Endothelial cell of umbilical vein (primary cell): ENCODE data around the gene PTPN23. TPM values are rescaled to one million over a fixed set of nuclear protein-coding genes. Genes with fewer than 3 reads are reported as not detected.
A peak's percentile ranks its signal among the peaks of the same experiment; 100 is the strongest.
"Not testable (repeated sequence)": the region's sequence is repeated elsewhere in the genome, so short reads cannot be mapped to it uniquely, and the experiment has no call there.

Source experiments
- BruUV-seq: library from RNA; stranded (reverse); fragments of 400-500 nt; replicated peaks from 2 replicates; lab custom pipeline; 2021; lab: Mats Ljungman, UMichigan
- CTCF ChIA-PET: fragments of 300-600, 350-600 bp; sonication (Branson Sonifier 250); formaldehyde crosslinking; loops from one replicate; lab custom pipeline; 2021; ENCODE audit warnings: antibody characterized with exemption, inconsistent platforms; lab: Charles Lee
- POLR2A ChIA-PET: fragments of 300-600, 350-600 bp; sonication (Branson Sonifier 250); formaldehyde crosslinking; loops from one replicate; lab custom pipeline; 2021; ENCODE audit warnings: antibody characterized with exemption, inconsistent platforms; lab: Charles Lee
- DNase-seq: peaks from one replicate; pipeline ENCODE4 v3.0.0-alpha.2; 2011; ENCODE audit warnings: low read depth, low spot score
- FAIRE-seq: peaks from 2 replicates; lab custom pipeline; 2011; peaks lifted over from hg19 to GRCh38; lab: Jason Lieb, UNC
- H2AFZ ChIP-seq: 2 replicates; pipeline ENCODE4 v1.6.0; 2012; ENCODE audit warnings: low read depth, low read length, control low read depth, inconsistent platforms
- H3K27ac ChIP-seq: 2 replicates; pipeline ENCODE4 v1.5.1; 2011; ENCODE audit warnings: low read depth, mild to moderate bottlenecking, control low read depth, low read length, moderate library complexity; ENCODE audit not compliant: insufficient read depth
- H3K27me3 ChIP-seq, 2 experiments: 2 replicates each; pipeline versions ENCODE4 v1.6.0 to v1.6.1; 2011; ENCODE audit warnings: low read length in 2 of 2, mixed read lengths in 1 of 2; ENCODE audit not compliant: control insufficient read depth in 2 of 2, insufficient read depth in 2 of 2
- H3K36me3 ChIP-seq, 2 experiments: 2 replicates in 1 of 2; 3 replicates in 1 of 2; pipeline ENCODE4 v1.5.1; 2011; ENCODE audit warnings: low read length in 2 of 2, mild to moderate bottlenecking in 1 of 2, moderate library complexity in 1 of 2; ENCODE audit not compliant: control insufficient read depth in 2 of 2, insufficient read depth in 2 of 2; ENCODE audit errors: extremely low read depth in 1 of 2
- H3K4me1 ChIP-seq: 3 replicates; pipeline ENCODE4 v1.5.1; 2011; ENCODE audit warnings: mild to moderate bottlenecking, low read length; ENCODE audit not compliant: control insufficient read depth, insufficient read depth; ENCODE audit errors: extremely low read depth
- H3K4me2 ChIP-seq: 2 replicates; pipeline ENCODE4 v1.6.1; 2011; ENCODE audit warnings: low read length, control low read depth, mixed read lengths; ENCODE audit not compliant: insufficient read depth
- H3K4me3 ChIP-seq, 3 experiments: fragments of 200-600 bp in 1 of 3; sonication (generic), shearing (Covaris generic) in 1 of 3; replicated peaks in 1 of 3; 2 replicates each; pipeline ENCODE4 v1.5.1; 2011 to 2016; ENCODE audit warnings: control low read depth in 3 of 3, low read length in 3 of 3, mild to moderate bottlenecking in 2 of 3, inconsistent platforms in 1 of 3, low read depth in 1 of 3, moderate library complexity in 1 of 3; ENCODE audit not compliant: insufficient read depth in 1 of 3
- H3K79me2 ChIP-seq: 2 replicates; pipeline ENCODE4 v1.6.0; 2012; ENCODE audit warnings: low read length, inconsistent platforms; ENCODE audit not compliant: control insufficient read depth, insufficient read depth
- H3K9ac ChIP-seq: replicated peaks from 2 replicates; pipeline ENCODE3; 2011; ENCODE audit warnings: low read length, control low read depth; ENCODE audit not compliant: insufficient read depth; ENCODE audit errors: extremely low read depth
- H3K9me1 ChIP-seq: replicated peaks from 3 replicates; pipeline ENCODE4 v1.6.0; 2011; ENCODE audit warnings: mild to moderate bottlenecking, low read length; ENCODE audit not compliant: control insufficient read depth, insufficient read depth; ENCODE audit errors: extremely low read depth
- H3K9me3 ChIP-seq: replicated peaks from 2 replicates; pipeline ENCODE4 v1.5.1; 2012; ENCODE audit warnings: low read length, inconsistent platforms; ENCODE audit not compliant: control insufficient read depth, insufficient read depth
- H4K20me1 ChIP-seq: replicated peaks from 2 replicates; pipeline ENCODE3; 2011; ENCODE audit warnings: mild to moderate bottlenecking, low read length; ENCODE audit not compliant: control insufficient read depth, insufficient read depth; ENCODE audit errors: extremely low read depth
- EZH2 ChIP-seq: IDR thresholded peaks from 2 replicates; pipeline ENCODE4 v1.6.1; 2012; ENCODE audit warnings: borderline replicate concordance, low read depth, mild to moderate bottlenecking, moderate library complexity, low read length, inconsistent platforms; ENCODE audit not compliant: severe bottlenecking
- FOS ChIP-seq: IDR thresholded peaks from 2 replicates; pipeline ENCODE4 v1.6.1; 2011; ENCODE audit warnings: mild to moderate bottlenecking, low read length, moderate library complexity, borderline replicate concordance; ENCODE audit not compliant: insufficient read depth
- GATA2 ChIP-seq: IDR thresholded peaks from 2 replicates; pipeline ENCODE4 v1.7.0; 2011; ENCODE audit warnings: low read depth, mild to moderate bottlenecking, moderate library complexity, mixed read lengths, low read length; ENCODE audit not compliant: insufficient read length, insufficient read depth
- JUN ChIP-seq: IDR thresholded peaks from 2 replicates; pipeline ENCODE4 v1.6.1; 2011; ENCODE audit warnings: borderline replicate concordance, low read depth; ENCODE audit not compliant: insufficient read length, insufficient read depth
- MYC ChIP-seq: IDR thresholded peaks from one replicate; pipeline ENCODE4 v1.6.1; 2011; ENCODE audit warnings: mild to moderate bottlenecking, low read depth, low read length
- POLR2A ChIP-seq: IDR thresholded peaks from 2 replicates; pipeline ENCODE4 v1.6.1; 2012; ENCODE audit warnings: low read depth, mild to moderate bottlenecking, control low read depth, low read length
- POLR2AphosphoS5 ChIP-seq: IDR thresholded peaks from 2 replicates; pipeline ENCODE4 v1.6.1; 2012; ENCODE audit warnings: low read depth, mild to moderate bottlenecking, control low read depth, low read length, moderate library complexity; ENCODE audit not compliant: insufficient read depth
- dilution Hi-C: fragments of 300-500 bp; cut with MboI; formaldehyde crosslinking; loops from one replicate; pipeline ENCODE4 v1.15.0; 2019; ENCODE audit warnings: low sequenced_read_pairs; ENCODE audit not compliant: extremely low pct_ligation_motif_present
- intact Hi-C: fragments of 100-400 bp; cut with micrococcal nuclease; formaldehyde crosslinking; loops from one replicate; pipeline ENCODE4 v1.10.0; 2022
- polyA plus RNA-seq, 4 experiments: library from polyadenylated mRNA; depleted of rRNA in 3 of 4; stranded (reverse) in 3 of 4; unstranded in 1 of 4; fragments of >200 nt; gene quantifications; 2 replicates each; pipeline versions ENCODE4 v1.2.1 to v1.2.3, GENCODE V29; 2011 to 2012; ENCODE audit warnings: missing spikeins in 1 of 4
- total RNA-seq: library from RNA; stranded (reverse); gene quantifications from 2 replicates; pipeline ENCODE4 v1.2.3, GENCODE V29; 2021
- TF ChIP-seq, protein P1 (sequence below): IDR thresholded peaks from 2 replicates; pipeline ENCODE4 v1.6.1; 2011; ENCODE audit not compliant: insufficient read depth, insufficient read length

Gene PTPN23
- total and polyA plus RNA-seq, 2 donors (not counting 3 experiments of a cell fraction or from before 2014, with no cell fraction given): 8.5 to 63.5 TPM

DNA sequence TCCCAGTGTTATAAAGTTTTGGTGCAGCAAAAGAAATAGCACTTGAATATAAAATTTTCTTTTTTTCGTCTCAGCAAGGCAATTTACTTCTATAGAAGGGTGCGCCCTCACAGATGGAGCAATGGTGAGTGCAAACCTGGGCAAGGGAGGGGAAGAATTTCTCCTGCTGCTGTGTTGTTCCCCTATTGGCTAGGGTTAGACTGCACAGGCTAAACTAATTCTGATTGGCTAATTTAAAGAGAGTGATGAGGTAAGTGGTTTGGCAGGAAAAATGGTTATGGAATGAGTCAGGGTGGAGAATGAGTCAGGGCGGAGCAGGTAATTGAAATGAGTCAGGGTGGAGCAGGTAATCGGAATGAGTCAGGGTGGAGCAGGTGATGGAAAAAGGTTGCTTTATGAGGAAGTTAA, 20.7 kb upstream of the PTPN23 start:
- CTCF ChIA-PET, H3K36me3 ChIP-seq, H3K9me3 ChIP-seq, POLR2A ChIA-PET, DNase-seq, H3K4me3 ChIP-seq, H3K27ac ChIP-seq, BruUV-seq, H3K4me2 ChIP-seq, dilution Hi-C loops, H3K79me2 ChIP-seq, intact Hi-C loops, H3K9ac ChIP-seq, H3K27me3 ChIP-seq, H4K20me1 ChIP-seq, FAIRE-seq, H3K9me1 ChIP-seq, H2AFZ ChIP-seq: not testable (repeated sequence)
- peak; percentile 13 for TF ChIP-seq FOS
- peaks cover 13% of the 10 kb centered on the region for H3K4me1 ChIP-seq

GRCh38 chr3:47362701-47363100, 18.1 kb upstream of the PTPN23 start:
- Histone ChIP-seq H3K4me1 (peaks cover 17% of the 10 kb centered on the region), H3K4me2 (no peak overlapping the region), H3K36me3 (no peaks in the 10 kb centered on the region), H4K20me1 (no peaks in the 10 kb centered on the region), H3K9me1 (no peaks in the 10 kb centered on the region), H3K9me3 (no peaks in the 10 kb centered on the region), H3K79me2 (no peaks in the 10 kb centered on the region), H2AFZ (peak overlapping the region; percentile 14), H3K9ac (no peak overlapping the region), H3K27me3 (no peaks in the 10 kb centered on the region), H3K27ac (peak overlapping the region; percentile 66), H3K4me3 (no peak overlapping the region)
- DNase-seq (peak; percentile 46), FAIRE-seq (peak; percentile 77)
- dilution Hi-C loops (no loop called here), intact Hi-C loops (no loop called here)
- ChIA-PET POLR2A (interaction anchor here (1.4 kb wide), 1 partner anchor 18 kb away, joined by 5 read pairs; the partner anchor contains the start of gene PTPN23), CTCF (interaction anchor here (0.8 to 1.4 kb wide), 4 partner anchors 9 to 58 kb away, joined by 3 to 4 read pairs (median 4); partner anchors contain the start of gene PTPN23)
- no TSS peak for BruUV-seq
- TF ChIP-seq MYC (no peak), EZH2 (no peak), GATA2 (peak; percentile 15), JUN (peak; percentile 36), POLR2A (no peak), FOS (peak; percentile 40), POLR2AphosphoS5 (peak; percentile 67)
- TF ChIP-seq, protein P1, sequence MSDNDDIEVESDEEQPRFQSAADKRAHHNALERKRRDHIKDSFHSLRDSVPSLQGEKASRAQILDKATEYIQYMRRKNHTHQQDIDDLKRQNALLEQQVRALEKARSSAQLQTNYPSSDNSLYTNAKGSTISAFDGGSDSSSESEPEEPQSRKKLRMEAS: no peak
